IPS DF 6.9 (cell line): ENCODE results near the gene ARHGDIB.

Experiments
- DNase-seq: peaks from one replicate; pipeline ENCODE4 v3.0.0-alpha.2; 2013; ENCODE audit warnings: low read depth, low spot score
- H3K27ac ChIP-seq: one replicate; pipeline ENCODE4 v1.5.1; 2013; ENCODE audit warnings: low read length, control low read depth
- H3K27me3 ChIP-seq: 2 replicates; pipeline ENCODE4 v1.6.1; 2013; ENCODE audit warnings: mild to moderate bottlenecking, low read length; ENCODE audit not compliant: control insufficient read depth, insufficient read depth
- H3K36me3 ChIP-seq: 2 replicates; pipeline ENCODE4 v1.6.1; 2013; ENCODE audit warnings: low read length; ENCODE audit not compliant: control insufficient read depth, insufficient read depth
- H3K4me1 ChIP-seq: 2 replicates; pipeline ENCODE4 v1.6.1; 2013; ENCODE audit warnings: low read length; ENCODE audit not compliant: control insufficient read depth, insufficient read depth
- H3K4me3 ChIP-seq: 2 replicates; pipeline ENCODE4 v1.5.1; 2013; ENCODE audit warnings: mild to moderate bottlenecking, low read length
- H3K9me3 ChIP-seq: 2 replicates; pipeline ENCODE4 v1.6.1; 2013; ENCODE audit warnings: low read length, inconsistent platforms; ENCODE audit not compliant: control insufficient read depth, insufficient read depth
- WGBS: extraction: QIAGEN DNeasy Blood & Tissue Kit; methylation state at CpG from one replicate; pipeline ENCODE4 v1.1.7; 2013; ENCODE audit warnings: mixed read lengths, missing lambda C conversion rate; ENCODE audit not compliant: insufficient read length, insufficient coverage; 5-methylcytosine and 5-hydroxymethylcytosine counted together

ARHGDIB gene

DNA sequence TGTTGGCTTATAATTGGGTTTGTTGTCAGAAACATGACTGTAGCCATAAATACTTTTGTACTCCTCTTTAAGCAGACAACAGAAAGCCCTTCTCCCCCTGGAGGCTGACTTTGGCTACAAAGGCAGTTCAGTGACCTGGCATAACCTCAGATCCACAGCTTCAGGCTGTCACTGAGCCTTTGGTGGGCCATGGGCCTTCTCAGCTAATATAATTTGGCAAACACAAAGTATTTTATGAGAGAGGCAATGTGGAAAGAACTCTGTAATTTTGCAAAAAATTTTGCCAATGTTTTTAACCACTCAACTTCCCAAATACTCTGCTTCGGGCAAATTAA lies 60.2 kb downstream of the ARHGDIB start:
- H3K4me3 ChIP-seq = no peak overlapping the region
- no peaks in the 10 kb centered on the region for H3K36me3 ChIP-seq
- H3K27me3 ChIP-seq = no peaks in the 10 kb centered on the region
- H3K4me1 ChIP-seq = no peaks in the 10 kb centered on the region
- no peak for DNase-seq
- H3K9me3 ChIP-seq = no peaks in the 10 kb centered on the region
- WGBS = no CpG with 5 or more reads among the region's 1 CpG
- no peak overlapping the region for H3K27ac ChIP-seq

DNA sequence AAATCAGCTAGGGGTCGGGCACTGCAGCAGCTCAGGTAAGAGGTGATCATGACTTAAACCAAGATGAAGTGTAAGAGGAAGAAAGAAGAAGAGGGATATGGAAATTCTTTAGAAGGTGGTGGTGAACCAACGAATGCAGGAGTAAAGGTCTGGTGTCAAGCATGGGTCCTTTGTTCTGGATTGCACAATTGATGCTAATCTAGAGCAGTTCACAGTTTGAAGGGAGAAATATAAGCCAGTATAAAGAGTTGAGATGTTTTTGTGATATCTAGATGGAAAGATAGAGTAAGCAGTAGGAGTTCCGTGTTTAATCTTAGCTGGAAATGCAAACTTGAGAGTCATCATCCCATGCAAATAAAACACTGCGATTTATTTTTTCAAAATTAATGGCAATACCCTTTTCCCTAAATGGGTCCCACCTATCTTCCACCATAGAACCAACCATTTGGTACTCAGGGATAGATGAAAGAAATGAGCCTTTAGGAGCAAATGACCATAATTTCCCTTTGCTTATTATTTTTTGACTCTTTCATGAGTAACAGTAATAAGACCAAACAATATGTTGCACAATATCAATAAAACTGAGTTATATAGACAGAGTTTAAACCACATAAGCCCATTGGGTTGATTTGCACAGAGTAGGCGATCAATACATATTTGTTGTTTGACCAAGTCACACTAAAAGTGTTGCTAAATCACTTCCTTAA lies 60.7 kb downstream of the ARHGDIB start:
- Histone ChIP-seq H3K27me3 (no peaks in the 10 kb centered on the region), H3K9me3 (no peaks in the 10 kb centered on the region), H3K36me3 (no peaks in the 10 kb centered on the region), H3K4me3 (no peak overlapping the region), H3K4me1 (no peaks in the 10 kb centered on the region), H3K27ac (no peak overlapping the region)
- no CpG with 5 or more reads among the region's 5 CpGs for WGBS
- no peak for DNase-seq

GRCh38 chr12:14896521-14897169 lies 64.8 kb downstream of the ARHGDIB start:
- no CpG with 5 or more reads among the region's 7 CpGs for WGBS
- H3K9me3 ChIP-seq = no peaks in the 10 kb centered on the region
- no peak overlapping the region for H3K4me3 ChIP-seq
- H3K27ac ChIP-seq = no peak overlapping the region
- no peaks in the 10 kb centered on the region for H3K36me3 ChIP-seq
- H3K4me1 ChIP-seq = no peaks in the 10 kb centered on the region
- H3K27me3 ChIP-seq = no peaks in the 10 kb centered on the region
- DNase-seq = no peak

GRCh38 chr12:14893506-14894250 lies 67.7 kb downstream of the ARHGDIB start:
- Histone ChIP-seq H3K27ac (no peak overlapping the region), H3K4me1 (no peaks in the 10 kb centered on the region), H3K27me3 (no peaks in the 10 kb centered on the region), H3K36me3 (no peaks in the 10 kb centered on the region), H3K4me3 (no peak overlapping the region), H3K9me3 (no peaks in the 10 kb centered on the region)
- no peak for DNase-seq
- WGBS = no CpG with 5 or more reads among the region's 5 CpGs

DNA sequence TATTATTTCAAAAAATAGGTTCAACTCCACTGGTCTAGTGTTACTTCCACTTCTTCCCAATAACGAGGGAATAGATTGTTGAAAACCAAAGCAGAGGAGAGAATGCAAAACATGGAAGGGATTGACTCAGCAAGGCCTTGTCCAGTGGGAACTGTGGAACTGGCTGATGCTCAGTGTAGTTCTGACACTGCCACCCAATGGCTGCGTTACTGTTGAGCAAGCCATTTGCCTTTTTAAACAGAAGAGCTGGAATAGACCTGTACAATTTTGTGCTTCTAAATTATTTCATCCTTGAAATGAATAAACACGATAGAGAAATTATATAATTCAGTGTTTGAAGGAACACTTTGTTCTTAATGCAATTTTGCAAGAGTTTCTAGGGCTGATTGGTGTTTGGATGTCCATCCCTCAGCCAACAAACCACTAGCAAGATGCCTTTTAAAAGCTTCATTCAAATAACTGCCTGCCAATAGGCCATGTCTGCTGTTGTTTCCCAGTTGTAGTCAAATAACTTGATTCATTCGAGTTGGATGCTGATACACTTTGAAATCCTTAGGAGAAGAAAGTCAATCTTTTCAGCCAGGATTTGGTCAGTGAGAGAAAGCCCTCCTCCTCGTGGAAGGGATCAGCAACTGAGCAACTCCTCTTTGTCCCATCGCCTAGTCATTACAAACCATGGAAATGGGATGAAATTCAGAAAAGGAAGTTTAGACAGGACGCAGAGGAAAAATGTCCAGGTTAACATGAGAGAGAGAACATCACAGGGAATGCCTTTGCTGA lies 68.5 kb downstream of the ARHGDIB start:
- WGBS = no CpG with 5 or more reads among the region's 7 CpGs
- Histone ChIP-seq H3K27ac (no peak overlapping the region), H3K4me1 (no peaks in the 10 kb centered on the region), H3K4me3 (no peak overlapping the region), H3K36me3 (no peaks in the 10 kb centered on the region), H3K27me3 (no peaks in the 10 kb centered on the region), H3K9me3 (no peaks in the 10 kb centered on the region)
- DNase-seq = no peak
